AG20443 (cell line): ENCODE data around the gene MVD.
"Not testable (repeated sequence)": the region's sequence is repeated elsewhere in the genome, so short reads cannot be mapped to it uniquely, and the experiment has no call there.

Source experiments
- DNase-seq: peaks from one replicate; pipeline ENCODE4 v3.0.0; 2012; ENCODE audit warnings: low spot score, mixed read lengths

The MVD gene

DNA sequence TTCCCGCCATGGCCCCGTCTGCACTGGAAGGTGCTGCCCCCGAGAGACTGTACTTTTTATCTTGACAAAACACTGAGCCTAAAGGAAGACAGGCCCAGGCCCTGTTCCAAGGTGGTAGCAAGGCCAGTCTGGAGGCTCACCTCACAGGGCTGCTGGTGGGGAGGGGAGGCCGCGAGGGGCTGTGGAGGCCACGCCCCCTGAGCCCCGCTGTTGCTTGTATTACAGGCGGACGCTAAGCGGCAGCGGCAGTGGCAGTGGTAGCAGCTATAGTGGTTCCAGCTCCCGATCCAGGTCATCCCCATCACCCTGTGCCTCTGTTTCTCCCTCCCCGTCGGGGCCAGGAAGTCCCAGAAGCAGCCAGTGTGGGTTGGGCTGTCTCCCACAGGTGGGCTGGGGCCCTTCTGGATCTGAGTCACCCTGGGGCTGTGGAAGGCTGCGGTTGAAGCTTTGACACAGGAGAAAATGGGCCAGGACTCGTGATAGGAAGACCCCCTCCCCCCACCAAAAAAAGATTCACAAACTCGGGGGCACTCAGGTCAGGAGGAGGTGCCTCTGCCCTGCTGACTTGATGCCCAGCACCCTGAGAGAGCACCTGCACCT, 37.8 kb downstream of the MVD start:
- no peak for DNase-seq

DNA sequence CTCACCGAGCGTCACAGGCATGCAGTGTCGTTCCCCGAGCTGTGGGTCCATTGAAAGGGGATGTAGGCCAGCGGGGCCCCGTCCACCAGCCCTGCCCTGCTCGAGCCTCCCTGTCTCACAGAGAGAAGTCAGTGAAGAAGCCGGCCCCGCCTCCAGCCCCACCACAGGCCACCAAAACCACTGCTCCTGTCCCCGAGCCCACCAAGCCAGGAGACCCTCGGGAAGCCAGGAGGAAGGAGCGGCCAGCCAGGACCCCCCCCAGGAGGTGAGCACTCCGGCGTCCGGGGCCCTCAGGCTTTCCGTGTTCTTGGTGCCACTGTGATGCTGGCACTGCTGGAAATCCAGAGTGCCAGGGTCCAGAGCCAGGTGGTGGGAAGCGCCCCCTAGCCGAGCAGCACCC, 38.4 kb downstream of the MVD start:
- DNase-seq, result no peak

GRCh38 chr16:88623858-88624257, 39.0 kb downstream of the MVD start:
- no peak for DNase-seq

DNA sequence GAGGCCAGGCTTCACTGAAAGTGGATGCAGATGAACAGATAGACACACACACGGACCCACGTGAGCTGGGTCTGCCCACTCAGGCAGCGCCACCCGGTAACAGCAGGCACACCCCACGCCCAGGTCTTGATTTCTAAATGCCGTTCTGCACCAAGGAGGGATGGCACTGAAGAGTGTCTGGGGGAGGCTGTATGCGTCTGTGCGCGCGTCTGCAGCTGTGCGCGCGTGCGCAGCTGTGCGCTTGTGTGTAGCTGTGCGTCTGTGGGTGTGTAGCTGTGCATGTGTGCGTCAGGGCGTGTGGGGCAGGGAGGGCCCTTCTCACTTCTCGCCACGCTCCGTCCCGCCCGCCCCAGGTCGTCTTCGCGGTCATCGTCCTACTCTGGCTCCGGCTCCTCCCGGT, 40.0 kb downstream of the MVD start:
- DNase-seq, result no peak

GRCh38 chr16:88622125-88622524, 40.8 kb downstream of the MVD start:
- no peak for DNase-seq

GRCh38 chr16:88619859-88620815, 42.8 kb downstream of the MVD start:
- no peak for DNase-seq

GRCh38 chr16:88618956-88619667, 43.8 kb downstream of the MVD start:
- no peak for DNase-seq

DNA sequence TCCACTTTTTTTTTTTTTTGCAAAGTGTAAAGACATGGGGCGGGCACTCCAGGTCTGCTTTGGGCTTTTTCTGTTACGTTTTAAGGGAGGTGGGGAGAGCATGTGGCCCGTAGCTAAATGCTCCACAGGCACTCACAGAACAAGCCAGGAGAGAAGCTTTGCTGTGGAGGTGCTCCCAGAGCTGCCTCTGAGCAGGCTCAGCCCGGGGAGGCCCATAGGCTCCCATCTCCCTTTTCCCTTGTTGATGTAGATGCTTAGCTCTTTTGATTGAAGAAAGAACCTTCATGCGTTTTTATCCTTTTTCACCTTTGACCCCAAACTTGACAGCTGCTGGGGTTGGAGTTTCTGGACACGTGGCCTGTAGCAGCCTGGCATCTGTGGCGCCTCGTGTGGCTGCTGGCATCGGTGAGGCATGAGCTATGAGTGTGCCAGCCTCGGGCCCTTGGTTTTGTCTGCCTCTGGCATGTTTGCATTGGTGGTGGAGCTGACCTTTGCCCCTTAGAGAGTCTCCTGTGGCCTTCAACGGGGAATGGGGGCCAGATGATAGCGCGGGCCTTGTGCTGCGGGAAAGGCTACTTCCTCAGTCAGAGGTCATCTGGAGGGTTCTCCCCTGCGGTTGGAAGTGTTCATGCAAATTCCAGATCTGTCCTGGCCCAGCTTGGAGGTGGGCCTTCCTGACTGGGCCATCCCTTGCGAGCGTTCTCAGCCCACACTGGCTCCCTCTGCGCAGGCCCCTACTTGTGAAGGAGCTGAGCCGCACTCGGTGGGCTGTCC, 44.5 kb downstream of the MVD start:
- DNase-seq, result no peak

GRCh38 chr16:88617268-88618031, 45.4 kb downstream of the MVD start:
- no peak for DNase-seq

- no peak for DNase-seq
Observed at GRCh38 chr16:88616736-88617135, 46.2 kb downstream of the MVD start.

GRCh38 chr16:88616320-88616719, 46.6 kb downstream of the MVD start:
- DNase-seq, result no peak

- no peak for DNase-seq
Observed at GRCh38 chr16:88614818-88615580, 47.9 kb downstream of the MVD start.

DNA sequence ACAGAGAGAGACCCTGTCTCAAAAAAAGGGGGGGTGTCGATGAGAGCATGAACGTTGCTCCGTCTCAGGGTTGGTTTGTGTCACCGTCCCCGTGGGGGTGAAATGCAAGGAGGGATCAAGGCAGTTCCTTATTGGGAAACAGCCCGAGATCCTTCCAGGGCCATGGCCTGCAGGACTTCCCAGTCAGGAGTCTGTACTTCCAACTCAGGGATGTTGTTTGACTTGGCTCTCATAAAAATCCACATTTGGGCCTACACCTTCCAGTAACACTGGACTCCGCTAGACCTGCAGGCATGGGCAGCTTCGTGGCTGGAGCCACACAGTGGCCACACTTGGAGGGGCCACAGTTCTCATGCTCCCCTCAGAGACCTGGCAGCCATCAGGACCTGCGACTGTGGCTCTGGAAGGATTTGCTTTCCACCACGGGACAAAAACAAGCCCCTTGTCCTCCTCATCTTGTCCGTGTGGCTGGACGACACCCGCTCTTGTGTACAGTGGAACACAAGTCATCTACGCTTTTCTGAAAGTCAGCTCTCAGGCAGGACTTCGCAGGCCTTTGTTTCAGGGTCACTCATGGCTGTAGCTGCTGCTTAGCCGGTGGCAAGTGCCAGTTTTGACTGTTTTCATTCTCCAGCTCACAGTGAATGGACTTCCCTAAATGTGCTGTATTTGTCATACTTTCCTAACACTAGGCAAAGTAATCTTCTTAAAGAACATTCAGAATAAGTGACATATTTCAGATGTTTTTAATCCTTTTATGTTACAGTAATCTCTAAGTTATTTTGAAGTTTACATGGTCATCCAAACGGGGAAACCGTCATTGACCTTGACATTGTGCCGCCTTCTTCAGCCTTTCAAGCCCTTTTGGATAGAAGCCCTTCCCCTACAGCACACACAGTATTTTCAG, 48.7 kb downstream of the MVD start:
- DNase-seq, result no peak

GRCh38 chr16:88613293-88613692, 49.6 kb downstream of the MVD start:
- no peak for DNase-seq

GRCh38 chr16:88610909-88611812, 51.7 kb downstream of the MVD start:
- DNase-seq, result no peak

DNA sequence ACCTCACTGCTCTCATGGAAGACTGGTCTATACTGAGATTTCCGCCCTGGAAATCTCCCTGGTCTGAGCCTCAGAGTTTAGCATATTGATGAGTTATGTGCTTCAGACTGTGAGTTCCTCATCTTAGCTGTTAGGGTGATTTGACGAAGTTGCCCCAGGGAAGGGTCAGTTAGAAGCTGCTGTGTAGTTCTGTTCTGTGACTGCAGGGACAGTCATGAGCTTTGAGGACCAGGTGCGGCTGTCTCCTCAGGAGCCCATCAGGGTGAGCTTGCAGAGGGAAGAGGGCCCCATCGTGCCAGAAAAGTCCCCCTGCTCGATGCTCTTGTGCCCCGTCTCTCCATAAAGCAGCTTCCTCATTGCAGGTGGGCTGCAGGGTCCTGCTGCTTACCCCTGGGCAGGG, 52.8 kb downstream of the MVD start:
- no peak for DNase-seq

- DNase-seq, result not testable (repeated sequence)
Observed at GRCh38 chr16:88609426-88609825, 53.5 kb downstream of the MVD start.

GRCh38 chr16:88608076-88608475, 54.8 kb downstream of the MVD start:
- DNase-seq, result no peak
